Measurements from ENCODE around the gene CENPT.
"Not testable (repeated sequence)": the region's sequence is repeated elsewhere in the genome, so short reads cannot be mapped to it uniquely, and the experiment has no call there.

The CENPT gene

DNA sequence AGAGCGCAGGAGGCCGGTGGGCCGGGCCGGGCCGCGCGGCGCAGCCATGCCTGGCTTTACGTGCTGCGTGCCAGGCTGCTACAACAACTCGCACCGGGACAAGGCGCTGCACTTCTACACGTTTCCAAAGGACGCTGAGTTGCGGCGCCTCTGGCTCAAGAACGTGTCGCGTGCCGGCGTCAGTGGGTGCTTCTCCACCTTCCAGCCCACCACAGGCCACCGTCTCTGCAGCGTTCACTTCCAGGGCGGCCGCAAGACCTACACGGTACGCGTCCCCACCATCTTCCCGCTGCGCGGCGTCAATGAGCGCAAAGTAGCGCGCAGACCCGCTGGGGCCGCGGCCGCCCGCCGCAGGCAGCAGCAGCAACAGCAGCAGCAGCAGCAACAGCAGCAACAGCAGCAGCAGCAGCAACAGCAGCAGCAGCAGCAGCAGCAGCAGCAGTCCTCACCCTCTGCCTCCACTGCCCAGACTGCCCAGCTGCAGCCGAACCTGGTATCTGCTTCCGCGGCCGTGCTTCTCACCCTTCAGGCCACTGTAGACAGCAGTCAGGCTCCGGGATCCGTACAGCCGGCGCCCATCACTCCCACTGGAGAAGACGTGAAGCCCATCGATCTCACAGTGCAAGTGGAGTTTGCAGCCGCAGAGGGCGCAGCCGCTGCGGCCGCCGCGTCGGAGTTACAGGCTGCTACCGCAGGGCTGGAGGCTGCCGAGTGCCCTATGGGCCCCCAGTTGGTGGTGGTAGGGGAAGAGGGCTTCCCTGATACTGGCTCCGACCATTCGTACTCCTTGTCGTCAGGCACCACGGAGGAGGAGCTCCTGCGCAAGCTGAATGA, 4.8 kb downstream of the CENPT start:
- DNase-seq (ENCODE audit: low read depth), result peak; percentile 46
- H3K4me3 ChIP-seq (ENCODE audit: low read length), result peak overlapping the region; percentile 92
- TF ChIP-seq, protein P1, sequence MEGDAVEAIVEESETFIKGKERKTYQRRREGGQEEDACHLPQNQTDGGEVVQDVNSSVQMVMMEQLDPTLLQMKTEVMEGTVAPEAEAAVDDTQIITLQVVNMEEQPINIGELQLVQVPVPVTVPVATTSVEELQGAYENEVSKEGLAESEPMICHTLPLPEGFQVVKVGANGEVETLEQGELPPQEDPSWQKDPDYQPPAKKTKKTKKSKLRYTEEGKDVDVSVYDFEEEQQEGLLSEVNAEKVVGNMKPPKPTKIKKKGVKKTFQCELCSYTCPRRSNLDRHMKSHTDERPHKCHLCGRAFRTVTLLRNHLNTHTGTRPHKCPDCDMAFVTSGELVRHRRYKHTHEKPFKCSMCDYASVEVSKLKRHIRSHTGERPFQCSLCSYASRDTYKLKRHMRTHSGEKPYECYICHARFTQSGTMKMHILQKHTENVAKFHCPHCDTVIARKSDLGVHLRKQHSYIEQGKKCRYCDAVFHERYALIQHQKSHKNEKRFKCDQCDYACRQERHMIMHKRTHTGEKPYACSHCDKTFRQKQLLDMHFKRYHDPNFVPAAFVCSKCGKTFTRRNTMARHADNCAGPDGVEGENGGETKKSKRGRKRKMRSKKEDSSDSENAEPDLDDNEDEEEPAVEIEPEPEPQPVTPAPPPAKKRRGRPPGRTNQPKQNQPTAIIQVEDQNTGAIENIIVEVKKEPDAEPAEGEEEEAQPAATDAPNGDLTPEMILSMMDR (IDR thresholded peaks at IDR 0.05; ENCODE audit: insufficient read depth, low read depth, low read length, missing control alignments), result peak; percentile 31

- DNase-seq (ENCODE audit: low read depth), result peak; percentile 96
- peak within 1 kb of the TSS; percentile 92 for H3K4me3 ChIP-seq (ENCODE audit: low read length)
- TF ChIP-seq, protein P1 (IDR thresholded peaks at IDR 0.05; ENCODE audit: insufficient read depth, low read depth, low read length, missing control alignments), result peak; percentile 83
Observed at GRCh38 chr16:67841816-67842508, 5.5 kb downstream of the CENPT start, which contains the start of gene THAP11. Gene THAP11 (plus strand): TSS chr16:67842320. CDS start chr16:67842555, 235 bp downstream.

DNA sequence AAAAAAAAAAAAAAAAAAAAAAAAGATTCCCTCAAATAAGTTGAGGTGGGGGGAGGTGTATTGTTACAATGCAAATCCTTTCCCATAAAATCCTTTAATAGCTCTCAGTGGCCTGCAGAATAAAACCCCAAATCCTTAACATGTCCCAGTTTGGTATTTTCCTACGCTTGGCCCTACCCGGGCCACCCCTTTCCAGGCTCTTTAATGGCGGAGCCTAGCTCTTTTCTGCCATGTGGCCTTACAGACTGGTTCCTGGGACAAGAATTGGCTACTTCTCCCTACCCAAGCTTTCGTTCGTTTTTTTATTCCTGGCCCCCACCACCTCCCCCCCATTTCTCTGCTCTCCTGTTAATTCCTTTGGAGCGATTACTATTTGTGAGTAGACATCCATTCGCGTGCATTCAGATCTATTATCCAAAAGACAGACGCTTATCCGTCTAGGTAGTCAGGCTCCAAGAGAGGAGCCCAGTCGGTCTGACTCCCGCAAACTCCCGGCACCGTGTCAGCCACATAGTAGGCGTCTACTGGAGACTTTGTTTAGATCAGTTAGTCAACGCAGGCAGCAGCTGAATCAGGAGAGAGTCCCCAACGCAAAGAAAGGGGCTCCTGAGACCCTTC, 6.2 kb downstream of the CENPT start:
- TF ChIP-seq, protein P1 (IDR thresholded peaks at IDR 0.05; ENCODE audit: insufficient read depth, low read depth, low read length, missing control alignments), result no peak
- no peak for DNase-seq (ENCODE audit: low read depth)
- H3K4me3 ChIP-seq (ENCODE audit: low read length), result peak overlapping the region; percentile 92

DNA sequence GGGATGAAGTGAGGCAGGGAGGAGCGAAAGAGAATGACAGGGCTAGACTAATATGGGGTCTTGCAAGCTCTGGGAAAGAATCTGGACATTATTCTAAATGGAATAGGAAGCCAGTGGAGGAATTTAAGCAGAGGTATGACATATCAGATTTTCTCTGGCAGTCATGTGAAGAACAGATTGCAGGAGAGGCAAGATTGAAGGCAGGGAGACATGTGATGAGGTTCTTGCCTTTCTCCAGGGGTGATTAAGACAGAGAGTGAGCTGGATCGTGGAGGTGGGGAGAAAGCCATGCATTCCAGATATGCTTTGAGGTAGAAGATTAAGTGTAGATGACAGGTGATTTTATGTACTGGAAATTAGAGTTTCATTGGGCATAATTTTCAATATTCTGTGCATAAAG, 9.7 kb downstream of the CENPT start:
- TF ChIP-seq, protein P1 (IDR thresholded peaks at IDR 0.05; ENCODE audit: insufficient read depth, low read depth, low read length, missing control alignments), result no peak
- no peak for DNase-seq (ENCODE audit: low read depth)
- no peak overlapping the region for H3K4me3 ChIP-seq (ENCODE audit: low read length)

GRCh38 chr16:67837190-67837589, 10.3 kb downstream of the CENPT start:
- peak; percentile 41 for DNase-seq (ENCODE audit: low read depth)
- not testable (repeated sequence) for H3K4me3 ChIP-seq (ENCODE audit: low read length)

GRCh38 chr16:67834242-67834614, 13.3 kb downstream of the CENPT start:
- DNase-seq (ENCODE audit: low read depth), result no peak
- TF ChIP-seq, protein P1 (IDR thresholded peaks at IDR 0.05; ENCODE audit: insufficient read depth, low read depth, low read length, missing control alignments), result no peak
- peak overlapping the region; percentile 71 for H3K4me3 ChIP-seq (ENCODE audit: low read length)

All from epithelial cell of esophagus (primary cell).